Measurements from ENCODE around the gene GPR3. TPM values are rescaled to one million over a fixed set of nuclear protein-coding genes. Genes with fewer than 3 reads are reported as not detected.

GPR3 gene
- total and polyA plus RNA-seq, 2 of the 8 experiments (the other 6 are each of a cell fraction or from before 2014, with no cell fraction given), result 9.9 to 26.5 TPM

- no peak for TF ChIP-seq CTCF (IDR thresholded peaks at IDR 0.05; ENCODE audit: control extremely low read depth in 1 of 3, insufficient read depth in 1 of 3, low read depth in 1 of 3, low read length in 3 of 3)
- TF ChIP-seq TAF7 (optimal IDR thresholded peaks at IDR 0.05; ENCODE audit: borderline replicate concordance, low read depth, low read length), result peak; percentile 25
- TF ChIP-seq MAX (IDR thresholded peaks at IDR 0.05), result peak; percentile 13; the same call in 1 of the 2 replicates
- TF ChIP-seq TBP (IDR thresholded peaks at IDR 0.05; ENCODE audit: low read depth, low read length), result peak; percentile 51; the same call in 1 of the 2 replicates
- TF ChIP-seq GABPA (IDR thresholded peaks at IDR 0.05; ENCODE audit: borderline replicate concordance, insufficient read depth, low read length), result no peak
- no peak for TF ChIP-seq HDAC2 (IDR thresholded peaks at IDR 0.05; ENCODE audit: borderline replicate concordance in 1 of 2, low read depth in 2 of 2, low read length in 2 of 2)
- no peak for TF ChIP-seq CEBPB (IDR thresholded peaks at IDR 0.05; ENCODE audit: low read depth, low read length)
- no peak for TF ChIP-seq EZH2 (IDR thresholded peaks at IDR 0.05; ENCODE audit: low read depth, low read length, severe bottlenecking)
- TF ChIP-seq JUN (IDR thresholded peaks at IDR 0.05; ENCODE audit: low read depth, low read length), result no peak
Observed at GRCh38 chr1:27383039-27383605, 9.3 kb upstream of the GPR3 start, which contains the start of gene CD164L2 (continued).

Measured in H1 (cell line).